Measurements from ENCODE around the gene FAM168A.

The FAM168A gene

DNA sequence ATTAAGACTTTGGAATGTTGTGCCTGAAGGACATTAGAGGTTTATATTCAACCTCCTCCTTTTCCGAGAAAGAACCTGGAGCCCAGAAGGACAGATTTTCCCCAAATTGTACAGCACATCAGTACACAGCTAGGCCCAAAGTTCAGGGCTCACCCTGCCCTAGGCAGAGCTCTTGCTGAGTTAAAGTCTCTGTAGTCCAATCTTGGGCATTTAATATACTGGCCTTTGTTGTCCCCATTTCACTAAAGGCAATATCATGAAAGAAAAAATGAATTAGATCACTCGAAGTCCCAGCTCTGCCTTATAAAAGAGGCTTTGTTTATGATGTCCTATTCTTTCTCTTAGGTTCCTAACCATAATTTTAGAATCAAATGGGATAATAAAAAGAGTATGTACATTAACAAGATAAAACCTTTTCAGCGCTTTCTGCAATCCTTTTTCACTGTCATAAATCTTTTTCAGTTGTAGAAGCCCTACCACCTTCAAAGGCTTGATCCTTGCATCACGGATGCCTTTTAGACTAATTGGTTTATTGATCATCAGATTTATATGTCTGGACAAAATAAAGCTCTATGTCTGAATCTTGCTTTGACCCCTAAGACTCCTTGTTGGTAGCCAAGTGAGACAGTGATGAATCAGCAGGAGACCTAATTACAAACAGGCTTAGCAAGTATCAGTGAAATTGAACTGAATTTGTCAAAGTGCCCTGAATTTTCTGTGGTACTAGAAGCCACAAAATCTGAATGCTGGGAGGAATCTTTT is 181.9 kb downstream of the FAM168A start:
- no peak for DNase-seq

DNA sequence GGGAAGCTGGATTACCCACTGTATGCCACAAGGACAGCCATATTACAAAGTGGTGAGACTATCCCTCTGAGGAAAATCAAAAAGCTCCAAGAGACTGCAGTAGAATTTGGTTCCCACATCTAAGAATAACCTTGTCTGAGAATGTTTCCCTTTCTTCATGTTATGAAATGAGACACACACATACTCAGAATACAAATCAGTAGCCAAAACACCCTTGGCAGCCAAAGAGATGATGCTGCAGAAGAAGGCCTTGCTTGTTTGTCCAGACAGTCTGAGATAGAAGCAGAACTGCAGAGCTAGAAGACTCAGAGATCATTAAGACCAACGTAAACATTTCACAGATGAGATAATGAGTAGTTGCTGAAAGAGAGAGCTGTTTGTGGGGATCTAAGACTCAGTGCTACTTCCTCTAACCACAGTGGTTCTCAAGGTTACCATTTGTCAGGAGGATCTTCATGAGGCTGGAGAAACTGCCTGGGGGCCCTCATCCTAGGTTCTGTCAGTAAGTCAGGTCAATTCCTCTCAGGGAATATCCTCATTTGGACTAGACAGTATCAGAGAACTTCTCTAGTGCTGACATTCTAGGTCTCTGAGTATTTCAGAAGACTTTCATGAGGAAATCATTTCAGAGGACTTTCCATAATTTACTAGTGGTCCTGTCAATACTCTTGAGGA is 182.8 kb downstream of the FAM168A start:
- DNase-seq, result no peak

DNA sequence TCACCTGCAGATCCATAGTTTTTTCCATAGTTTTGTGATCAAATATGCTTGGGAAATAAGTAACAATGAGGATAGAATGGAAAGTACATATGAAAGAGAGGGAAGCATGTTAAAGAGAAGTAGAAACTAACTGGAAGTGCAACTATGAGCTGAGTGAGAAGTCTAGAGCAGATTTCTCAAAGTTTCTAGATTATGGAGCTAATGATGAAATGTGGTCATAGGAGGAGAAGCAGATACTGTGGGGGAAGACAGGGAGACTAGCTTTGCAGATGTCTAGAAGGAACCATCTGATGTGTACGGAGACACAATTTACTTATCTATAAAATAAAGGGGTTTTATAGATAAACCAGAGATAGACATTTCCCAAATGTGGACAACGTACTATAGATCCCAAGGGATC is 184.7 kb downstream of the FAM168A start:
- no peak for DNase-seq

DNA sequence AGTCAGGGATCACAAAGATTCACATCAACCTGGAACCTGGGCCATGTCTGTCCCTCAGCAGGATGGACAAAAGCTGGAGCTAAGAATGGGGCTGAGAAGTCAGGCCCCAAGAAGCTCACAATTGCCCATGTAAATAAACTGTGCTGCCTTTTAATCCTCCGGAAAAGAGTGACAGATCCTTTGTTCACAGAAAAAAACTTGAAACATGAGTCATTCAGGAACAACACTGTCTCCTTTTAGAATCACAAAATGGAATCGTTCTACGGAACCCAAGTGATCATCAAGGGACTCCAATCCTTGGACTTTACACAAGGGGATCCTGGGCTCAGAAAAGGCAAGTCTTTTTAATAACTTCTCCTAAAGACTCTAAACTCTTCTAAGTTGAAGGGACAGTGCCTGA is 185.6 kb downstream of the FAM168A start:
- DNase-seq, result no peak

DNA sequence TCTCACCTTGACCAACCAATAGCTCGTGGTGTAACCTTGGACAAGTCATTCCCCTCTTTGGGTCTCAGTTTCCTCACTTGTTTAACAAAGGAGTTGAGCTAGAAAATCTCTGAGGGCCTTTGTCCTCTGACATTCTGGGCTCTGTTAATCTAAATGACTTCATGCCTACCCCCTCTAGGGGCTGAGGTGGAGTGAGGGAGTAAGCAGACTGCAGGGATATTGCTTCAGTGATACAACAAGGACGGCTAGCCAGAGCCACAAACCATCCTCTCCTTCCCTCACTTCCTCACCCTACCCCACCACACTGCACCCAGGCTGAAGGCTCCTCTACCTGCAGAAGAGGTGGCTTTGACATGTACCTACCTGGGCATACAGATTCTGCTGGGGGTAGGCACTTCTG is 186.9 kb downstream of the FAM168A start:
- DNase-seq, result no peak

DNA sequence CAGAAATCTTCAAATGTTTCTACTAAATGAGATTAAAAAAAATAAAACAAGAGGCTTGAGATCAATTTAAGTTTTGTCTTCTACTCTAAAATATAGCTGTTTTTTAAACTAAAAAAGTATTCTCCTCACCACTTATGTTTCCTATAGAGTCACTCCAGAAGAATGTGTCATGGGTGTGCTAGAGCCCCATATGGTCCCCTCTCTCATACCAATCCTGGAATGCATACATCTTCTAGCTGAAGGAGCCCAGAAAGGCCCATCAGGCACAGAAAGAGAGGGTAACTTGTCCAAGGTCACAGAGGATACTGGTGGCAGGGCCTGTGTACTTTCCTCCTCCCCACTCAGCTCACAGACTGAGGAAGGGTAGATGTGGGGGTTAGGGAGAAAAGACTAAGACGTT is 187.3 kb downstream of the FAM168A start:
- DNase-seq, result no peak

DNA sequence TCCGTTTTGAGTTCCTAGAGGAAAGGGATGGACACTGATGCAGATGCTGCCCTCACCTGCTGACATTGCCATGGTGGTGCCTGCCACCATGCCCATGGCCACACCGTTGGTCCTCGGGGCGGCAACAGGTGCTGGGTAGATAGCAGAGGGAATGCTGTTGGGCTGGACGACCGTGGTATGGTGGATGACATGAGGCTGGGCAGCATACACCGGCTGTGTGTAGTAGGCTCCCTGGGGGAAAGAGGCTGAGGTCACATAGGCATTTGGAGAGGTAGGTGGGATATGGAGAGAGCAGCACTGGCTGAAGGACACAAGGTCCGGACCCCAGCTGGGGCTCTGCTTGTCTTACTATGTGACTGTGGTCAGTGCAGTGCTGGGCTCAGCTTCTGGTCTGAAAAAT is 188.5 kb downstream of the FAM168A start:
- no peak for DNase-seq

DNA sequence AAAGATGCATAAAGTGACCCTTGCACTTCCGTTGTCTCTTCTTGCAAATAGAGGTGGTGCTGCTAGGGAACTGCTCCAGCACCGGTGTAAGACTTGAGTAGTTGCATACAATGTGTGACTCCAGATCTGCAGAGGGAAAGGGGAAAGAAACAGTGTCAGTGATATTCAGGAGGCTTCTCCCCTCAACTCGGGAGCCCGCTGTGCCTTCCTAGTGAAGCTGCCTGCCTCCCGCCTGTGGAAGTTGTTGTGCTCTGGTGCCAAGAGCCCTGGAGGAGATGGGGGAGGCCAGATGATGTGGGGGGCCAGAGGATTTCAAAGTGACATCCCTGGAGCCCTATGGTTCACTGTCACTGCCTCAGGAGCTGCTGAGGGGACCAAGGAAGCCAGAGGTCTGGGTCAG is 191.3 kb downstream of the FAM168A start:
- no peak for DNase-seq

DNA sequence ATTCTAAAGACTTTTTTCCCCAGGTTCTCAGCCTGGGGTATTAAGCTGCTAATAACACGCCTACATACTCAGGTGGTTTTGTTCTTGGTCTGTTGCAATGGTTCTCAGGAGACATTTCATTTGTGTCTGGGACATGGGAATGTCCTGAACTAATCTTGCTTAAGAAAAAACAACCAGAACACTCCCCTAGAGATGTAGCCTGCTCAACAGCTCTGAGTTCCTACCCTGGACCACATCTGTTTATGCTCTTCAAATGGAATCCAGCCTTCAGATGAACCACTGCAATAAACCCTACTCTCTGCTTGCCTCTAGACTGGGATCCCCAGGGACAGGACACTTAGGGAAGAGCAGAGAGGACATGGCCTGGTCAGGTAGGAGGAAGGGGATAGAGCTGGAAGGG is 191.8 kb downstream of the FAM168A start:
- no peak for DNase-seq

DNA sequence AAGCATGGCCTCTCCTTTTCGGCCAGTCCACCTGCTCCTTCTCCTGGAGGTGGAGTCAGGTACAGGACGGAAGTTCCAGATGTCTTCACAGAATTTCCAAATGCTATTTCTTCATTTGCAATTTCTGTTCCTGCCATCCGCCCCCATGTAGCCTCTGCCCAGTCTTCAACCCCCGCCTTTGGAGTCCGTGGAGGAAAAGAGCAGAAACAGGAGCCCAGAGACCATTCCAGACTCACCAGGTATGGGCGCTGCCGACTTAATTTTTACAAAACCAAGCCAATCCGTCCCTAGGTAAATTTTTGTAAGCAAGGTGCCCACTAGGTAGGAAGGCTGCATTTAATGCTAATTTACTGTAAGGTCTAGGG is 192.8 kb downstream of the FAM168A start:
- no peak for DNase-seq

DNA sequence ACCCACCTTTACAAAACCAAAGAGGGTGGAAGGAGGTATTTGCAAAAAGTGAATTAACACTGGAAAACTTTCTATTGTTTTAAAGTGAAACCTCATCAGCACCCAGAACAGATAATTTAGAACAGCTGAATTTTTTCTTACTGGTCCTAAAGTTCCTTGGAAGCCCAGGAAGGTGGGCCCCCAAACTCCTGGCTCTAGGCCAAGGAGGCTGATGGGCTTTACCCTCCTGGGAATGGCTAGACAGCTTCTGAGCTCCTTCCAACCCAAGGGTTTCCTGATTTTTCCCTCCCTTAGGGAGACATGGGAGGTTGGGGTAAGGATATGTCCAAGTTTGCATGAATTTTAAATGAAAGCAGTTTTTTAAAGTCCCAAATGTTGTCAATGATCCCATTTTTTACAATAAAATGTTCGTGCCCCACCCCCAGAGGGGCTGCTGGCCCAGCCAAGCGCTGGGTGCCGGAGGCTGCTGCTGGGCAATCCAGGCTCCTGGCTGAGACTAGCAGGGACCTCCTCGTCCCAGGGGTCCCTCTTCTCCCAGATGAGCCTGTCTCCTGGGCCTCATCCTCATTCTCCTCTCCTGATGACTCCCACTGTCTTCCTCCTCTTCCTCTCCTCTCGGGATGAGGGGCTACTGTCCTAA is 193.3 kb downstream of the FAM168A start:
- no peak for DNase-seq

DNA sequence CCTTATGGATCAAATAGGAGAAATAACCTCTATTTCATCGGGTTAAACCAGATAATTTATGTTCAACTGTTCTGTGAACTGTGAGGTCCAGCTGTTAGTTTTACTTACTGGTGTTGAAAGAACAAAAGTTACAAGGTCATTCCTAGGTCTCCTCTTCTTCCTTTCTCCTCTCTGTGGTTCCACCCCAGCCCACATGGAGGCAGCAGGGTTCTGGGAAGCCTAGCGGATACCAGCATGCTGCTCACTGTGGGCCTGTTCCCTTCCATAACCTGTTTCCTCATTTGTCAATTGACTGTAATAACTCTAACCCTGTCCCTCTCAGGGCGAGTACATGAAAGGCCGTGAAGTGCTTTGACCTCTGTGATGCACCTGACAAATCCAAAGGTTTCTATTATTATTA is 193.9 kb downstream of the FAM168A start:
- no peak for DNase-seq

DNA sequence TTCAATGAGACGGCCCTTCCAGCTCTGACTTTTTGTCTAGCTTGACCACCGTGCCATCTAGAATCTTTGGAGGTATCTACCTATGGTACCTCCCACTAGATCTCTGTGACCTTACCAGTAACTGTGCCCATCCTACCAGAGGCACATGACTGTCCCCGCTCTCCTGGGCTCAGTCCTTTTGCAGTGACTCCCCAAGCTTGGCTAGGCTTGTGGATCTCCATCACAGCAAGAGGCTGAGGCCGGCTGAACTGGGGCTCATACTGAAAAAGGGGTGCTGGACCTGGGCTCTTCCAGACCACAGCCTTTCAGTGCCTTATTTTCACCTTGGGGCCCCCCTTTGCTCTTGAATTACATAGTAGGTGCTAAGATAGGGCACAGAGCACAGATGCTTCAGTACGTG is 194.4 kb downstream of the FAM168A start:
- no peak for DNase-seq

DNA sequence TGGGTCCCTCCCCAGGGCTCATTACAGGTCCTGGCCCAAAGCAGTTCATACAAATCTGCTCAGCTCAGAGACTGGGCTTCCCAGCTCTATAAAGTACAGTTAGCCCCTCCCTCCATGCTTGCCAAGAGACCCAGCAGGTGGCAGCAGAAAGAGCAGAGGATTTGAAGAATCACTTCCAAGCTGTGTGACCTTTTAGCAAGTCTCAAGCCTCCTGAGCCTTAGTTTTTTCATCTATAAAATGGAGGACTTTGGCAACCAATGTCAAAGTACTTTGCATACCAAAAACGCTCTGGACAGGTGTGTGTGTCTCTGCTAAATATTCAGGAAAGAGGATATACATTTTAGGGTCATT is 195.1 kb downstream of the FAM168A start:
- DNase-seq, result no peak

DNA sequence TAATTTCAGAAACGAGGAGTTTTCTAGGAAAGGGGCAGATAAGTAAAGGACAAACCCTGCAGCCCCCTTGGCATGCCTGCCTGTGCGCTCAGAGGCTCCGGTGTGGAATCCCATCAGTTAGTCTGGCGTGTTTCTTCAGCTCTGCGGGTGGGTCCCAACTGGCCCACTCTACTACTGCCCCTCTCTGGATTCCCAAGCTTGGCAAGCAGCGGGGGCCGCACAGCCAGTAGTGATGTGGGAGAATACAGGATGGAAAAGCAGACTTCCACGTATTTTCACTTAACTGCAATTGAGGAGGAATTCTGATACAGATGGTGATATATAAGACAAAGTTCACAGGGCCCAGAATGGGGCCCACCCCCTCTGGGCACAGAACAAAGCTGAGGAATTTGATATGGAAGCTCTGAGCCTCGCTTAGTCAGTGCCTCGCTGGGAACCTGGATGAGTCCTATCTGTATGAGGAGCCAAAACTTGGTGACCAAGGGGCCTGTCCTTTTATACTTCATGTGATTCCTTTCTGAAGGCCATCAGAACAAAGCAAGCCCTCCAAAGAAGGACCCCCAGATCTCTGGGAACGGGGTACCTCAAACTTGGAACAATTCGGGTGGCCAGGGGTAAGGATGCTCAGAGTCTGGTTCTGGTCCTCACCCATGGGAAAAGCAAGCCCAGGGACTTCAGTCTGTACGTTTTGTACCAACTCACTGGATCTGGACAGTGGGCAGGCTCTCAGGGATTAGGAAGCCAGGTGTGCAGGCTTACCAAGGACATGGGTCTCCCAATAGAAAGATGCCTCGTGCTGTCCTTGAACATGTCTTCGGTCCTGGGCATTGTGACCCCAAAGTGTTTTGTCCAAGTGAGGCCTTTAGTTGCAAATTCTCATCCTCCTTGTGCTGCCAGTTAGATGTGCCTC is 195.7 kb downstream of the FAM168A start:
- DNase-seq, result no peak

DNA sequence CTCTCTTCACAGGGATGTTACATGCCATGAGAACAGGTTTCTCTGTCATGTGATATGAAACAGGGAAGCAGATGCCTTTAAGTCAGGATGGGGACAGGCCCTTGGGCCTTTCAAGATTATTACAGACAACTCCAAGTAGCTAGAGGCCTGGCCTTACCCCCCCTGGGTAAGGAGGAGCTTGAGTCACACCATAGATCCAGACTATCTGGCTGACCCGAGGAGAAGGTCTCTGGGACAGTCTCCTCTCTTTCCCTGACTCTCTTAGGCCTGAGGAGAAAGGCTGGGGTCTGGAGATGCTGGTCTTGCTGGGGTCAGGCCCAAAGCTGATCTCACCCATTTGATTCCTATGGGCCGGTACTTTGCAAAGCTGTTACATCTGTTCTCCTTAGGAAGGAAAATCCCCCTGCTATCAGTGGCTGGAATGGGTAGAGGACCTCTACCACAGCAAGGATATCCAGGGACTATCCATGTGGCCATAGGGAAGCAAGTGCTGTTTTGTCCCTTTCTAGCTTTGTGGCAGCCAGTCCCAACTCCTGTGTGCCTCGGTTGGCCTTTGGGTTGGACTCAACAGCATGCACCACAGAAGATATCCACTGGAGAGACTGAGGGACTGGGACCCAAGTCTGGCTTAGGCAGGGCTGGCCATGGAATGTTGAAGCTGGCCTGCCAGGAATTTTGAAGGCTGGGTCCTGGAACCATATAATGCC is 196.5 kb downstream of the FAM168A start:
- no peak for DNase-seq

DNA sequence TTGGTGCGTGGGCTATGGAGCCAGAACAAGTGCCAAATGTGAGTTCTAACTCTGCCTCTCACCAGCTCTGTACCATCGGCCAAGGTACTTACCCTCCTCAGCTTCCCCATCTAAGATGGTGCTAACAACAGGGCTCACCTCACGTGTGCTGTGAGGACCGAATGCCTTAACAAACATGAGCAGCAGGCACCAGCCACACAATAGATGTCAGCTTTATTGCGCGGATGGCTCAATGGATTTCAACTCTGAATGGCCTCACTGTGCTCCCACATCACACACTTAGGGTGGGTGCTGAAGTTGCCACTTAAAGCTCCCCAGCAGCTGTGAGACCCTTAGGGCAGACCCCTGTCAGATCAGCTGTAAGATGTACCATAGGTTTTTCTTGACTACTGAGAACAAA is 197.6 kb downstream of the FAM168A start:
- no peak for DNase-seq

DNA sequence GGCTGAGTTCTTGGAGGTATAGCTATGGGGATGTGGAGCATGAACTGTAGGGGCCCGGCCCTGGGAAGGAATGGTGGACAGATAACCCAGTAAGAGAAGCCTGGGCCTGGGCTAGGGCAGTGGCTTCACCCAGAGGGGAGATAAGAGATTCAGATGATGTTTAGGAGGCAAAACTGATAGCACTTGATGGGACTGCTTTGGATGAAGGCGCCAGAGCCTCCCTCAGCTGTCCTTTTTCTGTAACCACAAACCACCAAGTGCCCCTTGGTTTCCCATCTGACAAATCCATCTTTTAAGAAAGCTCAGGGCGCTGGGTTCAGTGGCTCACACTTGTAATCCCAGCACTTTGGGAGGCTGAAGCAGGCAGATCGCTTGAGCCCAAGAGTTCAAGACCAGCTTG is 198.3 kb downstream of the FAM168A start:
- DNase-seq, result no peak

DNA sequence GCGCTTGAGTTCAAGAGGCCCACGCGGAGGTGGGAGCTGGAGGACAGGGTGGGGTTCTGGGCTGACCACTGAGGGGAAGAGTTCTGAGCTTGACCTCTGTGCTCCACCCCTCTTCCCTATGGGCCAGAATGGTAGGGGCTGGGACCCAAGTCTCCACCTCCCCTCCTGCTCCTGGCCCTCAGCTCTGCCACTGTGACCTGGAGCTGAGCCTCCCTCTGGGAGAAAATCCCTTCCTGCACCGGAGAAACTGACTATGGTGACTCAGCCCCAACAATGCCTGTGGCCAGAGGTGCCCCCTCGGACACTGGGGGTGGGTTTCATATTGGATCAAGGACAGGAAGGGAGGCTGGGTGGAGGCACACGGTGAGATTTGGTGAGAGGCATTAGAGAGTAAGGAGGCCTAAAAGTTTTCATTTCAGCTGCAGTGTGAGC is 198.7 kb downstream of the FAM168A start:
- no peak for DNase-seq

DNA sequence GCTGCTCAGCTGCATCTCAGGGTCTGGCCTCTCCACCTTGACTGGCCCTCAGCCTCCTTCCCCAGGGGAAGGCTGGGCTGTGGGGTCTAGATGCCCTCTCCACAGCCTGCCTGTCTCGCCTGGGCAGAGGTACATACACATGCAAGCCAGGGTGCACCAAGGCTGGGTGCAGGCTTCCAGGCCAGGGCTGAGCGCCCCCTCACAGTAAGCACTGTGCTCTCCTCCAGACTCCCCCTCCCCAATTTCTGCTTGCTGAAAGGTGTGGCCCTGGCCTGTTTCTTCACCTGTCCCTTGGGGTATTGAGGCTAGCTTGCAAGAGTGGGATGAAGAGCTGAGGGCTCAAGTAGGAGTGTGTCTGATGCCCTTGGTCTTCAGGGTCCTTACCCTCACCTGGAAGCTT is 199.2 kb downstream of the FAM168A start:
- no peak for DNase-seq

DNA sequence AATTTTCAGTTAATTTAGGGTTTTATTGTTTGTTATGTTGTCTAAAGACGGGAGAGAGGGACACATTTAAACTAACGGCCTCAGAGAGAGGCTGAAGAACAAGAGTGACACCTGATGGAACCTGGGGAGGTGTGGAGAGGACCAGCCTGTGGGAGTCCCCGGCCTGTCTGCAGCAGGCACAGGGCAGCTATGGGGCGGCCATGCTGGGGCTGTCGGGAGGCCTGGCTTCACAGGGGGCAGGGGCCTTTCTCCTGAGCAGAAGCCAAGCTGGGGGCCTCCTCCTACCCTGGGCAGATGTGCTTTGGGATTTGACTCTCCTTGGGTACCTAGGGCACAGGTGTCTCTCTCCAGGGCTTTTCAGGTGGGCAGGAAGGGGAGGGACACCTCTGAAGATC is 199.8 kb downstream of the FAM168A start:
- DNase-seq, result no peak

DNA sequence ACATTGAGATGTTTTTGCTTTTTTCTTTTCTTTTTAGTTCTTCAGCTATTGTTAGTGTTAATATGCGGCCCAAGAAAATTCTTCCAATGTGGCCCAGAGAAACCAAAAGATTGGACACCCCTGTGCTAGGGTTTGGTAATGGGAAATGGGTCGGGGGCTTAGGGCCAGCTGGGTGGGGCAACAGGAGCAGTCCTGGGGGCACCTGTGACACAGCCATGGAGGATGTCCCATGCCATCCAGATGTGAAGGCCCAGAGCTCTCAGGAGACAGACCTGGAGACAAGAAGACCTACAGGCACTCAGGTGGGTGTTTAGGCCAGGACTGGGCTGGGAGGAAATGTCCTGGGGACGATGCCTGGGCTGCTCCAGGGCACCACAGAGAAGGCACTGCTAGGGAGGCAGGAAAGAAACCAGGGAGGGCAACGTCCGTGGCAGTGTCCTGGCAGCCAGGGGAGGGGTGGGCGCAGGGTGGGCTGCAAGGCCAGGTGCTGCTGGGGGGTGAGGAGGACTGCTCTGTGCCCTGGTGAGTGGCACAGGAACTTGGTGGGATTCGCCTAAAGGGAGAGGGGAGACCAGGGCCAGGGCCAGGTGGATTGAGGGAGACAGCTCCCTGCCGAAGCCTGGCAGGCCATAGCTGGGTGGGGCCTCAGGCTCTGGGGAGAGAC is 200.3 kb downstream of the FAM168A start:
- no peak for DNase-seq
